Measurements from ENCODE around the gene MAP2K7.
"Not testable (repeated sequence)": the region's sequence is repeated elsewhere in the genome, so short reads cannot be mapped to it uniquely, and the experiment has no call there.

Gene MAP2K7

GRCh38 chr19:7930030-7930429, 26.4 kb downstream of the MAP2K7 start:
- peak; percentile 34 for DNase-seq (ENCODE audit: low spot score)
- not testable (repeated sequence) for FAIRE-seq

- FAIRE-seq (no peak), DNase-seq (ENCODE audit: low spot score) (no peak)
Observed at GRCh38 chr19:7930765-7931164, 27.1 kb downstream of the MAP2K7 start.

GRCh38 chr19:7931221-7932061, 27.8 kb downstream of the MAP2K7 start:
- DNase-seq (ENCODE audit: low spot score) (no peak), FAIRE-seq (no peak)

- DNase-seq (ENCODE audit: low spot score) = no peak
- no peak for FAIRE-seq
Observed at GRCh38 chr19:7932276-7932929, 28.7 kb downstream of the MAP2K7 start.

GRCh38 chr19:7932930-7933300, 29.2 kb downstream of the MAP2K7 start:
- FAIRE-seq (no peak), DNase-seq (ENCODE audit: low spot score) (no peak)

GRCh38 chr19:7933411-7933810, 29.7 kb downstream of the MAP2K7 start:
- FAIRE-seq (no peak), DNase-seq (ENCODE audit: low spot score) (no peak)

GRCh38 chr19:7933828-7934725, 30.4 kb downstream of the MAP2K7 start:
- no peak for DNase-seq (ENCODE audit: low spot score)
- no peak for FAIRE-seq

- FAIRE-seq = no peak
Observed at GRCh38 chr19:7934766-7935165, 31.1 kb downstream of the MAP2K7 start.

GRCh38 chr19:7940841-7941240, 37.2 kb downstream of the MAP2K7 start:
- DNase-seq (ENCODE audit: low spot score) (no peak), FAIRE-seq (no peak)

More at GRCh38 chr19:7934766-7935165, 31.1 kb downstream of the MAP2K7 start:
- DNase-seq (ENCODE audit: low spot score) = no peak

- FAIRE-seq (no peak), DNase-seq (ENCODE audit: low spot score) (no peak)
Observed at GRCh38 chr19:7941895-7942596, 38.4 kb downstream of the MAP2K7 start.

GRCh38 chr19:7942981-7943443, 39.3 kb downstream of the MAP2K7 start:
- DNase-seq (ENCODE audit: low spot score) (no peak), FAIRE-seq (no peak)

GRCh38 chr19:7943444-7944176, 39.9 kb downstream of the MAP2K7 start, which contains the start of gene TIMM44:
TIMM44 (minus strand) TSS chr19:7943666; CDS start chr19:7943651, 15 bp downstream.
- peak; percentile 97 for FAIRE-seq
- peak; percentile 98 for DNase-seq (ENCODE audit: low spot score)

- FAIRE-seq (peak; percentile 40), DNase-seq (ENCODE audit: low spot score) (peak; percentile 52)
Observed at GRCh38 chr19:7944177-7944761, 40.6 kb downstream of the MAP2K7 start.

- no peak for FAIRE-seq
- DNase-seq (ENCODE audit: low spot score) = peak; percentile 35
Observed at GRCh38 chr19:7947939-7948338, 44.3 kb downstream of the MAP2K7 start.

GRCh38 chr19:7953060-7953459, 49.4 kb downstream of the MAP2K7 start:
- FAIRE-seq (no peak), DNase-seq (ENCODE audit: low spot score) (no peak)

GRCh38 chr19:7953576-7953975, 49.9 kb downstream of the MAP2K7 start:
- DNase-seq (ENCODE audit: low spot score) = no peak
- no peak for FAIRE-seq

GRCh38 chr19:7955696-7956095, 52.0 kb downstream of the MAP2K7 start:
- FAIRE-seq (no peak), DNase-seq (ENCODE audit: low spot score) (no peak)

- DNase-seq (ENCODE audit: low spot score) (no peak), FAIRE-seq (no peak)
Observed at GRCh38 chr19:7959211-7959610, 55.5 kb downstream of the MAP2K7 start.

- DNase-seq (ENCODE audit: low spot score); FAIRE-seq: not testable (repeated sequence)
Observed at GRCh38 chr19:7961082-7961481, 57.4 kb downstream of the MAP2K7 start.
